Lower leg skin (tissue), 4 donors: ENCODE measurements around the gene GAL3ST2. TPM values are rescaled to one million over a fixed set of nuclear protein-coding genes. Genes with fewer than 3 reads are reported as not detected.

Experiments
- DNase-seq, 2 donors: peaks; one replicate each; pipeline ENCODE4 v3.0.0-alpha.2; 2019; ENCODE audit warnings: low spot score in 2 of 2
- H3K4me3 ChIP-seq: fragments of 200-600 bp; sonication (generic); 2 replicates; pipeline ENCODE4 v1.5.1; 2017; ENCODE audit warnings: mild to moderate bottlenecking, low read depth; ENCODE audit not compliant: poor library complexity, severe bottlenecking
- CTCF ChIP-seq, 3 donors: fragments of 450-650 bp; IDR thresholded peaks; one replicate each; pipeline ENCODE4 v1.5.1; 2016; ENCODE audit warnings: antibody characterized with exemption in 3 of 3, mild to moderate bottlenecking in 3 of 3, moderate library complexity in 2 of 3
- POLR2A ChIP-seq, 2 donors: fragments of 450-650 bp; IDR thresholded peaks; one replicate each; pipeline ENCODE4 v1.6.1; 2016 to 2017; ENCODE audit warnings: antibody characterized with exemption in 2 of 2, mild to moderate bottlenecking in 1 of 2, moderate library complexity in 1 of 2
- WGBS, 2 donors: methylation state at CpG; one replicate each; pipeline ENCODE4 v1.1.5; 2018; 5-methylcytosine and 5-hydroxymethylcytosine counted together
- intact Hi-C: fragments of 100-400 bp; cut with DNase I; formaldehyde crosslinking; loops from one replicate; pipeline ENCODE4 v1.15.0; 2023; ENCODE audit warnings: low total_unique reads
- total RNA-seq, 4 donors: library from RNA; depleted of rRNA; stranded (reverse); fragments of >200 nt; gene quantifications; one replicate each; pipeline ENCODE4 v1.1.0, GENCODE V29; 2016

Gene GAL3ST2
- total RNA-seq, 4 donors from 2014 or later: 0.34 to 4.7 (median 0.54) TPM

GRCh38 chr2:241837197-241837965, 60.8 kb downstream of the GAL3ST2 start:
- intact Hi-C loops: no loop called here
- peak in 1 of 2 donors; percentile 66 for DNase-seq
- TF ChIP-seq CTCF (IDR thresholded peaks at IDR 0.05) (no peak), POLR2A (IDR thresholded peaks at IDR 0.05) (no peak)
- WGBS, 2 donors: 58% methylated on average over 13 of the region's 13 CpGs
- no peak overlapping the region for H3K4me3 ChIP-seq

- TF ChIP-seq CTCF (IDR thresholded peaks at IDR 0.05) (no peak), POLR2A (IDR thresholded peaks at IDR 0.05) (no peak)
- intact Hi-C loops: no loop called here
- no peak overlapping the region for H3K4me3 ChIP-seq
- peak in 1 of 2 donors; percentile 80 for DNase-seq
- 68 to 69% methylated on average over 28 of the region's 28 CpGs for WGBS, 2 donors
Measured at GRCh38 chr2:241841181-241842066, 64.8 kb downstream of the GAL3ST2 start.

GRCh38 chr2:241842067-241842415, 65.4 kb downstream of the GAL3ST2 start:
- intact Hi-C loops: no loop called here
- H3K4me3 ChIP-seq: no peak overlapping the region
- TF ChIP-seq CTCF (IDR thresholded peaks at IDR 0.05) (no peak), POLR2A (IDR thresholded peaks at IDR 0.05) (no peak)
- DNase-seq: peak in 1 of 2 donors; percentile 83
- WGBS, 2 donors: 67 to 69% methylated on average over 11 of the region's 11 CpGs

GRCh38 chr2:241842620-241843211, 66.1 kb downstream of the GAL3ST2 start:
- 61 to 70% methylated on average over 29 of the region's 29 CpGs for WGBS, 2 donors
- no peak overlapping the region for H3K4me3 ChIP-seq
- peak; percentile 59 to 95 for DNase-seq
- intact Hi-C loops: no loop called here
- TF ChIP-seq POLR2A (IDR thresholded peaks at IDR 0.05): no peak
- no peak for TF ChIP-seq CTCF (IDR thresholded peaks at IDR 0.05)

GRCh38 chr2:241843321-241844065, 66.9 kb downstream of the GAL3ST2 start:
- TF ChIP-seq POLR2A (IDR thresholded peaks at IDR 0.05): no peak
- TF ChIP-seq CTCF (IDR thresholded peaks at IDR 0.05): no peak
- intact Hi-C loops: no loop called here
- DNase-seq: peak in 1 of 2 donors; percentile 86
- 69 to 71% methylated on average over 25 to 29 of the region's 52 CpGs for WGBS, 2 donors
- H3K4me3 ChIP-seq: no peak overlapping the region
